NCI-H187 (cell line): ENCODE measurements around the gene KCNQ4.

Experiments
- DNase-seq, 2 experiments: peaks; one replicate each; lab custom pipeline; 2025; lab: John Stamatoyannopoulos, UW

Gene KCNQ4

DNA sequence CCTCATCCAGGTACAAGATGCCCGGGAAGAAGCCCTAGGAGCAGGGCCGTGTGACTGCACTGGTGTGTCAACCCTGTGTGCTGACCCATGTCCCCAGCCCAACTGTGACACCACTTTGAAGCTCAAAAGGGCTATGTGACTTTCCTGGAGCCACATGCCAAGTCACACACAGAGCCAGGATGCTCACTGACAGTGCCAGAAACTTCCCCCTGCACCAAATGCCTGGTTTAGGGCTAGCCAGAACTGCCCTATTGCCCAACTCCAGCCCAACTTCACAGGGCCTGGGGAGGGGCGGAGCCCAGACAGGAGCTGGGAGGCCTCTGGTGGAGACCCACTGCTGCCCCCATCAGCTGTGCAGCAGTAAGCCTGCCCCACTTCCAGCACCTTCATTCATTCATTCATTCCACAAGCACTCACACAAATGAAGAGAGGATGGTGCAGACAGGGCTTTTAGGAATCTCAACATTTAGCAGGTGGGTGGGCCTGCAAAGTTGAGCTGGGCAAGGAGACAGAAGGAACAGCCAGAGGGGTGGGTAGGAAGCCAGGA, 36.7 kb downstream of the KCNQ4 start:
- DNase-seq, result no peak

DNA sequence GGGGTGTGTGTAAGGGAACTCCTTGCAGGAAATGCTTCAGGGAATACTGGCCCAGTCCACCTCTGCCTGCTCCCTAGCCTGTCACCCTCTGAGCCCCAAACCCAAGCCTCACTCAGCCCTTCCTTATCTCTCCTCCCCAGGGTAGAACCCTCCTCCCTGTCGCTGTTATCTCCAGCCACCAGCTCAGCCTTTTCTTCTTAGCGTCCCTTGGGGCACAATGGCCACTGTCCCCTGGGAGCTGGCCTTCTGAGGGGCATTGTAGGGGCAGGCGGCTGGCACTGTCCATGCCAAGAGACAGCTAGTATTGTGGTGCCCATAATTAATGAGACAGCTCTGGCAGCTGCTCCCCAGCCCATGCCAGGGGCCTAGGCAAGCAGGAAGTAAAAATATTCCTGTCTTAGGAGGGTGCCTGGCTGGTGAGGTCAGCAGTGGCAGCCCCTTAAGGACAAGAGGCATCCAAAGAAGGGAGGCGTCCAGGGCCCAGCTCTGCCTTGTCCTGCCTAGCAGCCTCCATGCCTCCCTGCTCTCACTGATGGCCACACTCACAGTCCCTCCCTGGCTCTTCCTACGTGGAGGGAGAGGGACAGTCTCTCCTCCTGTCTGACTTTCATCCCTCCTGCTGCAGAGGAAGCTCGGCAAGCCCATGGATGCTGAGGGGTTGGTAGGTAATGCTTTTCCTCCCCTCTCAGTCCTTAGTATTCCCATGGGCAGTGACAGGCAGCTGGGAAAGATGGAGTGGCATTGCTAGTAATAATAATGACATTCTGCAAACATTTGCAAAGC, 37.5 kb downstream of the KCNQ4 start:
- no peak for DNase-seq

DNA sequence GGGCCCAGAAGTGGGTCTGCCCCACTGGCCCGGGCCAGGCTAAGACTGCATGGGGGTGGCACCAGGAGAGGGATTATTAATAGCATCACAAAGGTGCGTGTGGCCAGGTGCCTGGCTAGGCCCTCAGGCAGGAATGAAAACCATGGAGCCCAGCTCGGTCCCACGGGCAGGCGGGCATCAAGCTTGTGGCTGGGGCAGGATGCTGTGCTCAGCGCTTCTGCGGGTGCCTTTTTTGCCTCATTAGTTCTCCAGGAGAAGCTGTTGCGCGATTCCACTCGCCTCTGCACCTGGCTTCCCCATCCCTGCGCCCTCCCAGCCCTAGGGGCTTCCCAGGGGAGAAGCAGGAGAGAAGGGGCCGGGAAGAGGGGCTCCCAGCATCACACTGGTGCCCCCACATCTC, 39.3 kb downstream of the KCNQ4 start:
- no peak for DNase-seq

DNA sequence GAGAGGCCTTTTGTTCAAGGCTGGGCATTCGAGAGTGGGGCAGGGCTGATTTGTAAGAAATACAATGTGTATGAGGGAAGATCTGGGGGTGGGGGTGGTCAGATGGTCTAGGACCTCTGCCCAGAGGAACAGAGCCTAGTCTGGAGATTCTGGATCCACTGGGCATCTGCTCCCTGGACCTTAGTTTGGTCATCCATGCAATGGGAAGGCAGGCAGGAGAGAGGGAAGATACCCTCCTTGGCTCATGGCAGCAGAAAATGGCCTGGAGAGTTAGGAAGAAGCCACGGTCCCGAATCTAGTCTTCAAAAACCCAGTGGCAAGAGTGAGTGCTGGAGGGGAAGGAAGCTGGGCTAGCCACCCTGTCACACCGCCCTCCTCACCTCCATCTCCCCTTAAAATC, 39.8 kb downstream of the KCNQ4 start:
- no peak for DNase-seq

DNA sequence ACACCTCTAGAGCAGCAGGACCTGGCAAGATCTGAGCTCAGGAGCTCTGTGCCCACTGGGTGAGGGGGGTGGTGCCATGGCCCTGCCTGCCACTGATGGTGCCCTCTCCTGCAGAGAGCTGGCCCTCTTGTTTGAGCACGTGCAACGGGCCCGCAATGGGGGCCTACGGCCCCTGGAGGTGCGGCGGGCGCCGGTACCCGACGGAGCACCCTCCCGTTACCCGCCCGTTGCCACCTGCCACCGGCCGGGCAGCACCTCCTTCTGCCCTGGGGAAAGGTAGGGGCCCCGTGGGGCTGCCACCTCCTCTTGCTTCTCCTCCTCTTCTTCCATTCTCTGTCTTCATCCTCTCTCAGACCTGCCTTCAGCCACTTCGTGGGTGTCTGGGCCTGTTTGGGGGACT, 40.4 kb downstream of the KCNQ4 start:
- no peak for DNase-seq

DNA sequence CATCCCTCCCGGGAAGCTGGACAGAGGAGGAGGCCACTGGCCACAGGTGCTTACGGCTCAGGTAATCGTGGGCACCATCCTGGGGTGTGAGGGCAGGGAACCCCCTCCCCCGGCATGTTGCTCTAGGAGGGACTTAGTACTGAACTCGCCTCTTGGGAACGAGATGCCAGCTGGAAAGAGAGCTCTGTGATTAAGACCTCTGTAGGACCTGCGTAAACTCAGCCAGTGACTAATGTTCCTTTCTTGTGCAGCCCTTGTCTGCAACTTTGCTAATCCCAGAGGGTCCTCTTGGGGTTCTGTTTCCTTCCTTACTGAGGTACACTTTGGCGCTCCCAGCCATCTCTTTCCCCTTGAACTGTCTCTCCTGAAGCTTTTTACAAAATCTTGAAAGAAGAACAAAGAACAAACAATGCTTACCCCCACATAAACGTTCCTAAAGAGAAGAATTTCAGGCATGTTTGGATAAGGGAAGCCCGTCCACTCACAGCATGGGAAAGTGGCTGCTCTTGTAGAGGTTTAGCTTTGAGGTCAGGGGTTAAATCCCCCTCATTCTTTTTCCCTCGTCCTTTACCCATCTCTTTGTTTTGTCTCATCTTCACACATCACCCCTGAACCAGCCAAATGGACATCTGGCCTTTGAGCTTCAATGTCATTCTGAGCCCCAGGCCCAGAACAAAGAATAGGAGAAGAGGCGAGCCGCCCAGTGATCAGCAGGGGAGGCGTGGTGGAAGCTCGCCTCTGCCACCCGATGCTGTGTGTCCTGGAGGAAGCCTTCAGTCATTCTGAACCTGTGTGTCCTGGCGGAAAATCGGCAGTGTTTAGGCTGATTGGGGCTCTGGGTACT, 41.2 kb downstream of the KCNQ4 start:
- no peak for DNase-seq

DNA sequence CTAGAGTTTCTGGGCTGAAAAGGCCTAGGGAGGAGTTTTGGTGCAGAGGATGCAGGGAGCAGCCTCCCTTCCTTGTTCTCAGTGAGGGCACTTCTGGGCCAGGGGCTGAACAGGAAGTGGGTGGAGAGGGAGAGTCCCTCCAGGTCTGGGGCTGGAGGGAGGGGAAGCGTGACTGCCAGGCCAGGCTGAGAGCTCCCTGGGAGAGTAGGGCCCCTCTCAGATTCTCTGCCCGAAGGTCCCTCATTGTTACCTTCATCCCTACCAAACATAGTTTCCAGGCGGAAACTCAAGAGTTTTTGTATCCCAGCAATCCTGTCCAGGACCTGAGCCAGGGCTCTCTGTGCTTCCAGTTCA, 41.8 kb downstream of the KCNQ4 start:
- no peak for DNase-seq

DNA sequence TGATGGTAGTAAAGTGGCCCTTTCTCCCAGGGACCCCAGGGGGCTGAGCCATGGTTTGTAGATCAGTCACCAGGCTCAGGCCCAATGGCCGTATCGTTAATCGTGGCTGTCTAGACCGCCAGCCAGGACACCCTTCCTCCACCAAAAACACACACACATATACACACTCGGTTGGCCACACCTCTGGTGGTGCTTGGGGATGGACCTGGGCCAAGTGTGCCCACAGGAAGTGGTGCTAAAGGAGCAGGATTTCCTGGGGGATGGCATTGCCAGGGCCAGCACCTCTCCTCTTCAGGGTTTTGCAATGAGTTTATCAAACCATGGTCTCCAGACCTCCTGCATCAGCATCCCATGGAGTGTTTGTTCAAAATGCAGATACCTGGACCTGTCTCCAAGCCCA, 42.4 kb downstream of the KCNQ4 start:
- DNase-seq, result no peak

DNA sequence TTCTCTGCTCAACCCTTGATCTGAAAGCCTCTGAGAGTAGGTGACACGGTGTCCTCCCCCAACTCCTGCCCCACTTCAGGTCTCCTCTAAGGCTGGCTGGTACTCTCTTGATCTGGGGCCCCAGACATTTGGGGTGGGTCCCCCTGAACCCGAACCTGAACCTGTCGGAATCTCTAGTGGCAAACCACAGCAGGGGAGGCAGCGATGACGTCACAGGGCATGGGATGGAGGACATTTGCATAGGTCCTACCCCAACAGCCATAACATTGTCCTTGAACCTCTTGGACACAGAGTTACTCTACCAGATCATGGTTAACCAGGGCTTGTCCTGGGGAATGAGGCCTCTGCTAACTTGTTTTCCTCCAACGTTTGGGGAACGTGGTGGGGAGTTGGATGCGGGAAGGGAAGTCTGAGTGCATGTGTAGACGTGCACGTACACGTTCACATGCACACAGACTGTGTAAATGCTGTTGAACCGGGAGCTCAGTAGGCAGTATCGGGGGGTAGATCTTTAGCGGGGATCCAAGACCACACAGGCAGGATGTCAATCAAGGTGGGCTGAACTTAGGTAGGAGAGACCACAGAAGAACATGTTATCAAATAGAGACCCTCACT, 46.2 kb downstream of the KCNQ4 start:
- DNase-seq, result no peak

DNA sequence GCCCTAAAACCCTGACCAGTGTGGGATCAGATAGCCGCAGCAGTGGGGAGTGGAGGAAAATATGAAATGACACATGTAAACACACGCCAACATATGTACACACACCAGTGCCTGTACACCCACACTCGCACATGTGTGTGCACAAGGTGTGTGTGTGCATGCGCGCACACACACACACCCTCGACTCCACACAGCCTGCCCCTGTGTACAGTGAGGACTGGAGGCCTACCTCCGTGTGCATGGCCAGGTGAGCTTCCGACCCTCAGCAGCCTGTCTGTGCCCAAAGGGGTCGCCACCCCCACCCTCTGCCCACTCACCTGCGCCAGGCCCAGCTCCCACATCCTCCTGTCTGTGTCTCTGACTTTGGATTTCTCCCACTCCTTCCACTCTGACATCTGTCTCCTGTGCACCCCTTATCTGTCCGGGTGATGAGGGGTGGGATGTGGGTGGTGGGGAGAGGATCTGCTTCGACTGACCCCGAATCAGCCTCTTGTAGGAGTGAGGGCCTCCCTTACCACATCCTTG, 46.9 kb downstream of the KCNQ4 start:
- DNase-seq, result no peak

DNA sequence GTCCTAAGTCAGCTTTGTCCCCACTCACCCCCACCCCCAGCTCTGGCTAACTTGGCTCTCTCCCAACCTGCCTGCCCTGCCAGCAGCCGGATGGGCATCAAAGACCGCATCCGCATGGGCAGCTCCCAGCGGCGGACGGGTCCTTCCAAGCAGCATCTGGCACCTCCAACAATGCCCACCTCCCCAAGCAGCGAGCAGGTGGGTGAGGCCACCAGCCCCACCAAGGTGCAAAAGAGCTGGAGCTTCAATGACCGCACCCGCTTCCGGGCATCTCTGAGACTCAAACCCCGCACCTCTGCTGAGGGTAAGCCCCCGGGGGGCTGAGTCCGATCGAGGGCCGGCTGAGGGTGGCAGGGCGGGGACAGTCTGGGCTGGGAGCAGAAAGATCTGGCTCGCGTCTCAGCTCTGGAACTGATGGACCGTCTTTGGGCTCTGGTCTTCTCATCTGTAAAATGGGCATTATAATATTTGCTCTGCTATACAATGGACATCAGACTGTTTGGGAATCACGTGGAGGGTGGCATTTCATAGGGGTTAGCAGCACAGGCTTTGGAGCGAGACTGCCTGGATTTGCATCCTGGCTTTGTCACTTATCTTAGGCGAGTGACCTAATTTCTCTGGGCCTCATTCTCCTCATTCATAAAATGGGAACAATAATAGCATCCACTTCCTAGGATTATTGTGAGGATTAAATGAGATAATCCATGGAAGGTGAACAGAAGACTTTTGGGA, 47.6 kb downstream of the KCNQ4 start:
- no peak for DNase-seq

DNA sequence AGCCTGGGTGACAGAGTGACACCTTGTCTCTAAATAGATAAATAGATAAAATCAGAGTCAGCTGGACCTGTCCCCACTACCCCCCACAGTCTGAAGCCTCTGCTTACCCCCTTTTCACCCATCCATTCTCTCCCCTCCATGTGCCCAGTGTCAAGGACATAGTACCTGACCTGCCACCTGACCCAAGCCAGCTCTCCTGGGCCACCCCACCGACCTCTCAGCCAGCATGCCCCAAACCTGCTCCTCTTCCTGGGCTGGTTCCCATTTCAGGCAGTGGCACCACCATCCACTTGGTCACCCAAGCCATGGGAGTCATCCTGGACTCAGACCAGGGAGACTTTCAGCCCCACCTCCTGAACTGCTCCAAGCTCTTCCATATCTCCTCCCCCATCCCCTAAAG, 50.4 kb downstream of the KCNQ4 start:
- no peak for DNase-seq

DNA sequence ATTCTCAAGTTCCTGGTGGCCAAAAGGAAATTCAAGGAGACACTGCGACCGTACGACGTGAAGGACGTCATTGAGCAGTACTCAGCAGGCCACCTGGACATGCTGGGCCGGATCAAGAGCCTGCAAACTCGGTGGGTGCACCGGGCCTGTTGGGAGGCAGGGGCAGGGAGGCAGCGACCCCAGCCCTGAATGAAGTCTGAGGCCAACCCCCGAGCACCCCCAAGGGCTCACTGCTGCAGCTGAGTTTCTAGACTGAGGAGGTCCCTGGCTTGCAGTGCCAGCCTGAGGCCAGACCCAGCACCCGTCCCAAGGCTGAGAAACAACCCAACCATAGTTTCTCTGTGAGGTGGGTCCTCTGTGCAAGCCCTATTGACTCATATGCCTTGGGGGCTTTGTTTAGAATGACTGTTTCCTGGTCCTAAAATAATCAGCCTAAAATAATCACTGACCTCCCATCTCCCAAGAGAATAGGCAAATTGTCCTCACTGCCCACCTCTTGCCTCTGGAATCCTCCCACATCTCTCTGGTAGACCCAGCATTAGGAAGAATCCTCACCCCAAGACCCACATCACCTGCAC, 51.5 kb downstream of the KCNQ4 start:
- no peak for DNase-seq

DNA sequence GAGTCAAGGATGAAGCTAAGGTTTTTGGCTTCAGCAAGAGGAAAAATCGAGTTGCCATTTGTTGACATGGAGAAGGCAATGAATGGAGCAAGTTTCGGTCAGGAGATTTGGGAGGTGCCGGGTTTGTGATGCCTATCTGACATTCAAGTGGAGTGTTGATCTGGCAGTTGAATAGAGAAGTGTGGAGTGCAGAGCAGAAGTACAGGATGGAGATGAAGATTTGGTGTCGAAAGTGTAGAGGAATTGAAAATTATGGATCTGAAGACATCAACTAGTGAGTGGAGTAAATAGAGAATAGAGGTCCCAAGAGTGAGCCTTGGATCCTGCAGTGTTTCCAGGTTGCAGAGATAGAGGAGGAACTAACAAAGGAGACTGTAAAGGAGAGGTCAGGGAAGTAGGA, 52.7 kb downstream of the KCNQ4 start:
- DNase-seq, result no peak

DNA sequence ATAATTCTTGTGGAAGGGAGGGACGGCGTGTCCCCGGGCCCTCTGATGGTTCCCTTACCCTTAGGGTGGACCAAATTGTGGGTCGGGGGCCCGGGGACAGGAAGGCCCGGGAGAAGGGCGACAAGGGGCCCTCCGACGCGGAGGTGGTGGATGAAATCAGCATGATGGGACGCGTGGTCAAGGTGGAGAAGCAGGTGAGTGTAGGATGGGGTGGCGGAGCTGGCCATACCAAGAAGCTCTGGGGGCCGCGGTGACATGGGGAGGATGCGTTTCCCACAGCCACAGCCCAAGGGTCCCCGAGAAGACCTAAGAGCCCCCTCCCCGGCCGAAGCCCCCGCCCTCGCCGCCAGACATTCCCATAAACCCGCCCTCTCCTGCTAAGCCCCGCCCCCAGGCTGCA, 54.0 kb downstream of the KCNQ4 start:
- DNase-seq, result no peak

DNA sequence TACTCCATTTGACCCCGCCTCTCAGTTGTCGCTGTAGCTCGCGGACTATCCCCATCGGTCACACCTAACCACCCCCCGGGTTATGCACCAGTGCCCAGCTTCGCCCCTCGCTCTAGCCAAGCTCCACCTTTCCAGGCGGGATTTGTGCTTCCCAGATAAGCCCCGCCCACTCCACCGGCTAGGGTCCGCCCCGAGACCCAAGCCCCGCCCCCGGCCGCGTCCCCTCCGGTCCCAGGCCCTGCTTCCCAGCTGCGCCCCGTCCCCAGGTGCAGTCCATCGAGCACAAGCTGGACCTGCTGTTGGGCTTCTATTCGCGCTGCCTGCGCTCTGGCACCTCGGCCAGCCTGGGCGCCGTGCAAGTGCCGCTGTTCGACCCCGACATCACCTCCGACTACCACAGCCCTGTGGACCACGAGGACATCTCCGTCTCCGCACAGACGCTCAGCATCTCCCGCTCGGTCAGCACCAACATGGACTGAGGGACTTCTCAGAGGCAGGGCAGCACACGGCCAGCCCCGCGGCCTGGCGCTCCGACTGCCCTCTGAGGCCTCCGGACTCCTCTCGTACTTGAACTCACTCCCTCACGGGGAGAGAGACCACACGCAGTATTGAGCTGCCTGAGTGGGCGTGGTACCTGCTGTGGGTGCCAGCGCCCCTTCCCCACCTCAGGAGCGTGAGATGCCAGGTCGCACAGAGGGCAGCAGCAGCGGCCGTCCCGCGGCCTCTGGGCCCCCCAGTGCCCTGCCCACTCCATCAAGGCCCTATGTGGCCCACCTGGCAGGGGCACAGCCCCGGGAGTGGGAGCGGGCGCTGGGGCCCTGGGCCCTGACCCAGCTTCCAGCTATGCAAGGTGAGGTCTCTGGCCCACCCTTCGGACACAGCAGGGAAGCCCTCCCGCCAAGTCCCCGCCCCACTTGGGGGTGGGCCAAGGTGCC, 54.7 kb downstream of the KCNQ4 start:
- DNase-seq, result no peak

DNA sequence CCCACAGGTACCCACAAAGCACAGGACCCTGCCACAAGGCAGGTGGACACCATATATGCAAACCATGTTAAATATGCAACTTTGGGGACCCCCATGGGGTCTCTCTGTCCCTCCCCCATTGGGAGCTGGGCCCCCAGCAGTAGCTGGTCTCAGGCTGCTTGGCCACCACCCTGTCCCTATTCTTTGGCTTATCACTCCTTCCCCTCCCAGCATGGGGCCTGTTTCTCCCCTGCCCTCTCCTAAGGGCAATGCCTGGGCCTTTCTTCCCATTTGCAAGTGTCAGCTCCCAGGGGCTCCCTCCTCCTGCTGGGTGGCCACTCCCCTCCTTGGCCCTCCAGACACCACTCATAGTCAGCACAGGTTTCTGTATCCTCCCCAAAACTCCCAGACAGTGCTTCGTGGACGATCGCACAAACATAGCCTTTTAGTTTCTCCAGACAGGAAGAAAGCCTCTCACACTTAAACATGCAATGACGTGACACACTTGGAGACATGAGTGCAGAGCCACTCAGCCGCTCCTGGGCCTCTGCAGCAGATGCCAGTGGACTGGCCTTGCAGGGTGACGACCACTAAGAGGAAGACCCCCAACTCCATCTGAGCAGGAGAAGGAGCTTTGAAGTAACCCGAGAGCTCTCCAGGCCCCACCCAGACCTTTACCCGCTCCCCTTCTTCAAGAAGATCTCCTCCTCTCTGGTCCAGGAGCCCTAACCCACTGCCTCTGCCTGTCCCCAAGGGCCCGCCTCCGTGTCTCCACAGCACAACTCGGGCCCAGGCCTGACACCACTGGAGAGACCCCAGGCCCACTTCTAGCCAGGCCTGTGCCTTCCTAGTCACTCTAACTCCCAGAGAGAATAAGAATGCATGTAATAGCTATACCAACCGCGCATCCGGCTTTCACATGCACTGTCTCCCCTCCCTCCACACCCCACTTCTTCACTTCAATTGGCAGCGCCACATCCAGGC, 55.7 kb downstream of the KCNQ4 start:
- no peak for DNase-seq

DNA sequence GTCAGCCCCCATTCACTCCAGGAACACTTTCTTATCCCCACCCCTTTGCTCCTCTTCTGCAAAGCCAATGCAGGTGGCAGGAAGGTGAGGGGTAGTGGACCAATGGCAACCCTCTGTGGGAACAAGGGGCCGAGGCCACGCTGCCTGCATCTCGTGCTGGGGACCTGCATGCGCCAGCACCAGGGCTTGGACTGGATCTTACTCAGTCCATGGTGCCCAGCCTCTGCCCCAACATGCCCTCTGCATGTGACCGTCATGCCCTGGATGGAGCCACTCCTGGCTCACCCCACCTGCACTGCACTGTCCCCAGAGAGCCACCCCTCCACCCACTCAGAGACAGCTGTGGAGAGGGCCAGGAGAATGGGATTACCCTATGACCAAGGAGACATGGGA, 56.4 kb downstream of the KCNQ4 start:
- no peak for DNase-seq
